GM23338 (cell line): ENCODE data around the gene MMP15. TPM values are rescaled to one million over a fixed set of nuclear protein-coding genes. Genes with fewer than 3 reads are reported as not detected.

Experiments used
- ATAC-seq: fragments of 200-7000 bp; cut with Tn5 transposase; 3 replicates; pipeline ENCODE4 v1.9.1; 2020
- DNase-seq: peaks from one replicate; pipeline ENCODE4 v3.0.0-alpha.2; 2015; ENCODE audit warnings: low spot score
- H2AFZ ChIP-seq: fragments of 200-600 bp; sonication (generic); 2 replicates; pipeline ENCODE4 v1.8.0; 2016; ENCODE audit warnings: antibody characterized with exemption, mild to moderate bottlenecking, moderate library complexity
- H3F3A ChIP-seq: fragments of 200-600 bp; sonication (generic); replicated peaks from 2 replicates; pipeline ENCODE4 v1.8.0; 2017; ENCODE audit warnings: antibody characterized with exemption, mixed run types, low read depth
- H3K27ac ChIP-seq: fragments of 200-600 bp; sonication (generic); 2 replicates; pipeline ENCODE4 v1.6.1; 2016; ENCODE audit warnings: low read depth
- H3K27me3 ChIP-seq: fragments of 200-600 bp; sonication (generic); 2 replicates; pipeline ENCODE4 v1.8.0; 2016; ENCODE audit warnings: mild to moderate bottlenecking, mixed run types, moderate library complexity; ENCODE audit not compliant: insufficient read depth
- H3K36me3 ChIP-seq: fragments of 200-600 bp; sonication (generic); 2 replicates; pipeline ENCODE4 v1.8.0; 2016; ENCODE audit warnings: mild to moderate bottlenecking; ENCODE audit not compliant: insufficient read depth
- H3K4me1 ChIP-seq: fragments of 200-600 bp; sonication (generic); 2 replicates; pipeline ENCODE4 v1.8.0; 2016; ENCODE audit warnings: mild to moderate bottlenecking, moderate library complexity; ENCODE audit not compliant: insufficient read depth
- H3K4me2 ChIP-seq: fragments of 200-600 bp; sonication (generic); 2 replicates; pipeline ENCODE4 v1.7.1; 2017; ENCODE audit warnings: mixed run types
- H3K4me3 ChIP-seq: fragments of 200-600 bp; sonication (generic); 2 replicates; pipeline ENCODE4 v1.6.1; 2016; ENCODE audit warnings: mixed run types
- H3K79me2 ChIP-seq: fragments of 200-600 bp; sonication (generic); replicated peaks from 2 replicates; pipeline ENCODE4 v1.8.0; 2017; ENCODE audit warnings: mild to moderate bottlenecking; ENCODE audit not compliant: insufficient read depth
- H3K9me2 ChIP-seq: fragments of 200-600 bp; sonication (generic); 2 replicates; pipeline ENCODE4 v1.8.0; 2017; ENCODE audit not compliant: insufficient read depth
- H4K20me1 ChIP-seq: fragments of 200-600 bp; sonication (generic); replicated peaks from 2 replicates; pipeline ENCODE4 v1.8.0; 2017; ENCODE audit warnings: mild to moderate bottlenecking; ENCODE audit not compliant: insufficient read depth
- H3K27ac Mint-ChIP-seq: 2 replicates; pipeline ENCODE4 v1.8.0; 2020; ENCODE audit warnings: inconsistent platforms, mild to moderate bottlenecking, moderate library complexity, mixed read lengths
- H3K27me3 Mint-ChIP-seq: 3 replicates; pipeline ENCODE4 v1.8.0; 2022; ENCODE audit warnings: low read depth, mild to moderate bottlenecking, moderate library complexity, mixed read lengths, inconsistent platforms; ENCODE audit not compliant: insufficient read depth, poor library complexity
- H3K36me3 Mint-ChIP-seq: 3 replicates; pipeline ENCODE4 v1.8.0; 2021; ENCODE audit warnings: low read depth, mild to moderate bottlenecking, inconsistent platforms, moderate library complexity, mixed read lengths
- H3K4me1 Mint-ChIP-seq: 3 replicates; pipeline ENCODE4 v1.8.0; 2020; ENCODE audit warnings: mild to moderate bottlenecking, inconsistent platforms, mixed read lengths
- H3K4me3 Mint-ChIP-seq: 3 replicates; pipeline ENCODE4 v1.8.0; 2021; ENCODE audit warnings: moderate library complexity, mild to moderate bottlenecking, inconsistent platforms, mixed read lengths
- H3K9me3 Mint-ChIP-seq: 3 replicates; pipeline ENCODE4 v1.8.0; 2020; ENCODE audit warnings: moderate library complexity, mild to moderate bottlenecking, inconsistent platforms, mixed read lengths
- CREB1 ChIP-seq: fragments of 250-450 bp; sonication (Bioruptor Pico); IDR thresholded peaks from 2 replicates; pipeline ENCODE4 v1.5.0; 2020; ENCODE audit warnings: low read depth, mild to moderate bottlenecking, moderate library complexity
- CTCF ChIP-seq, 2 experiments: fragments of 200-600 bp in 1 of 2; sonication (generic) in 1 of 2; conservative IDR thresholded peaks; 2 replicates each; pipeline versions ENCODE4 v1.5.1 to v1.6.1; 2016 to 2017; ENCODE audit warnings: antibody characterized with exemption in 2 of 2, low read depth in 2 of 2, mild to moderate bottlenecking in 2 of 2, moderate library complexity in 1 of 2
- EZH2 ChIP-seq: fragments of 200-600 bp; sonication (generic); IDR thresholded peaks from one replicate; pipeline ENCODE4 v1.8.0; 2017; ENCODE audit warnings: antibody characterized with exemption, mild to moderate bottlenecking, low read depth; ENCODE audit not compliant: unreplicated experiment
- EZH2phosphoT487 ChIP-seq: fragments of 200-600 bp; sonication (generic); IDR thresholded peaks from one replicate; pipeline ENCODE4 v1.8.1; 2018; ENCODE audit warnings: antibody characterized with exemption; ENCODE audit not compliant: unreplicated experiment
- JUNB ChIP-seq: IDR thresholded peaks from one replicate; pipeline ENCODE4 v1.6.1; 2016; ENCODE audit warnings: antibody characterized with exemption; ENCODE audit not compliant: unreplicated experiment
- NANOG ChIP-seq: IDR thresholded peaks from 2 replicates; pipeline ENCODE4 v1.6.1; 2016; ENCODE audit warnings: antibody characterized with exemption, borderline replicate concordance
- POLR2AphosphoS5 ChIP-seq: IDR thresholded peaks from 2 replicates; pipeline ENCODE4 v1.6.1; 2016; ENCODE audit warnings: antibody characterized with exemption, low read depth
- STAT1 ChIP-seq: IDR thresholded peaks from one replicate; pipeline ENCODE4 v1.6.1; 2016; ENCODE audit warnings: antibody characterized with exemption; ENCODE audit not compliant: unreplicated experiment
- ZNF114 ChIP-seq: fragments of 250-450 bp; sonication (Bioruptor Pico); IDR thresholded peaks from 2 replicates; pipeline ENCODE4 v1.5.0; 2020; ENCODE audit warnings: mild to moderate bottlenecking, moderate library complexity
- ZNF331 ChIP-seq: fragments of 250-450 bp; sonication (Bioruptor Pico); IDR thresholded peaks from 2 replicates; pipeline ENCODE4 v1.5.0; 2020; ENCODE audit warnings: low read depth, mild to moderate bottlenecking, moderate library complexity
- ZNF462 ChIP-seq: fragments of 250-450 bp; sonication (Bioruptor Pico); IDR thresholded peaks from 2 replicates; pipeline ENCODE4 v1.5.0; 2020; ENCODE audit warnings: mild to moderate bottlenecking, moderate library complexity
- long read RNA-seq: library from polyadenylated mRNA; unstranded; transcript quantifications from one replicate; pipeline ENCODE4 v2.0.0, GENCODE V29; 2020; ENCODE audit not compliant: unreplicated experiment
- polyA plus RNA-seq: library from polyadenylated mRNA; unstranded; fragments of >200 nt; fragmentation: Nextera tagmentation; extraction: Ambion mirVana; gene quantifications from 2 replicates; pipeline ENCODE4 v1.2.1, GENCODE V29; 2016
- total RNA-seq: library from RNA; depleted of rRNA; stranded (reverse); fragments of >200 nt; shearing (Covaris generic); gene quantifications from 2 replicates; pipeline ENCODE4 v1.2.3, GENCODE V29; 2014; rRNA removed
- TF ChIP-seq, protein P1 (sequence below): IDR thresholded peaks from 2 replicates; pipeline ENCODE4 v1.6.1; 2016; ENCODE audit warnings: antibody characterized with exemption
- TF ChIP-seq, protein P2 (sequence below): IDR thresholded peaks from one replicate; pipeline ENCODE4 v1.6.1; 2018; ENCODE audit warnings: antibody characterized with exemption; ENCODE audit not compliant: unreplicated experiment

Gene MMP15
- total RNA-seq = 72.4 and 79.1 TPM in 2 replicates
- 10.9 and 11.5 TPM in 2 replicates for polyA plus RNA-seq
- long read RNA-seq, partial matches to known transcripts = 0 of 2 reads
- long read RNA-seq, other reads (novel, unspliced or antisense) = 2 of 2 reads

DNA sequence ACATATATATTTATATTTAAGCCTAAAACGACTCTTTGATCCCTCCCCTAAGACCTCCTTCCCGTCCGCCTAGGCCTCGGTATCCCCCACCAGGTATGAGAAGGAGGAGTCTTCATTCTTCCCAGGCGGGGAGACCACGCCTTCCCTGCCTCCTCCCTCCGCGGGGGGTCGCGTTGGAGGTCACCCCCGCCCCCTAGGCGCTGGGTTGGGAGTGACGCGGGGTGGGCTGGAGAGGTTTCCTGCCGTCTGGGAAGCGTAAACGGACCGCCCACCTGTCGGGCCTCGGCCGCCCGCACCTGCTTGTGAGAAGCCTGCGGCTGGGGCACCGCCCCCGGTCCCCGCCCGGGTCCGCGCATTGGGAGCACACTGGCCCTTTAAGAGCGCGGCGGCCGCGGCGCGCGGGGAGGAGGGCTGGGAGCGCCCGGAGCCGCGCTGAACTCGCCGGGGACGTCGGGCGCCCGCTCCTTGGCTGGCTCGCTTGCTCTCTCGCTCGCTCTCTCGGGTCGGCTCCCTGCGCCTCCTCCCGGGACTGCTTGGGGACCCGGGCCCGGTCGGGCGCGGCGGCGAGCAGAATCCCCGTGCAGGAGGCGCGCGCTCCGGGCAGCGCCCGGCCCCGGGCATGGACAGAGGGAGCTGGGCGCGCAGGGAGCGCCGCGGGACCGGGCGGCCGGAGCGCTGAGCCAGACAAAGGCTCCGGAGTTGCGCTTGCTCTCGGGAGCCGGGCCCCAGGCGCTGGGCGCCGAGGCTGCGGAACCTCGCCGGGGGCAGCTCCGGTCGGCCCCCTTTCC is at the start of gene MMP15:
MMP15 (plus strand) TSS at position 404 of the 788 bp plus-strand sequence. CDS start 597 bp downstream, outside the sequence.
- ATAC-seq (peak; percentile 44), DNase-seq (peak; percentile 99)
- Mint-ChIP-seq H3K36me3 (peaks cover 9% of the 10 kb centered on the region; the same call in 2 of the 3 replicates), H3K27ac (peak within 1 kb of the TSS; percentile 89), H3K27me3 (peaks cover 12% of the 10 kb centered on the region), H3K9me3 (no peaks in the 10 kb centered on the region), H3K4me3 (peak within 1 kb of the TSS; percentile 85), H3K4me1 (peaks cover 57% of the 10 kb centered on the region)
- peaks cover 45% of the 10 kb centered on the region for H3K4me1 ChIP-seq
- H3K27ac ChIP-seq = peak within 1 kb of the TSS; percentile 76; the same call in 1 of the 2 replicates
- peak within 1 kb of the TSS; percentile 94 for H3K4me2 ChIP-seq
- no peaks in the 10 kb centered on the region for H3K9me2 ChIP-seq
- H3K27me3 ChIP-seq = peaks cover 5% of the 10 kb centered on the region; the same call in 1 of the 2 replicates
- TF ChIP-seq ZNF331 (CRISPR knock-in tag) (no peak), POLR2AphosphoS5 (peak; percentile 55), ZNF462 (CRISPR knock-in tag) (no peak), ZNF114 (CRISPR knock-in tag) (no peak), JUNB (no peak), STAT1 (no peak), CREB1 (CRISPR knock-in tag) (peak; percentile 73), EZH2phosphoT487 (no peak), NANOG (no peak), EZH2 (no peak), CTCF (conservative IDR thresholded peaks at IDR 0.05; ENCODE audit: low read depth in 2 of 2) (no peak)
- TF ChIP-seq, protein P1, sequence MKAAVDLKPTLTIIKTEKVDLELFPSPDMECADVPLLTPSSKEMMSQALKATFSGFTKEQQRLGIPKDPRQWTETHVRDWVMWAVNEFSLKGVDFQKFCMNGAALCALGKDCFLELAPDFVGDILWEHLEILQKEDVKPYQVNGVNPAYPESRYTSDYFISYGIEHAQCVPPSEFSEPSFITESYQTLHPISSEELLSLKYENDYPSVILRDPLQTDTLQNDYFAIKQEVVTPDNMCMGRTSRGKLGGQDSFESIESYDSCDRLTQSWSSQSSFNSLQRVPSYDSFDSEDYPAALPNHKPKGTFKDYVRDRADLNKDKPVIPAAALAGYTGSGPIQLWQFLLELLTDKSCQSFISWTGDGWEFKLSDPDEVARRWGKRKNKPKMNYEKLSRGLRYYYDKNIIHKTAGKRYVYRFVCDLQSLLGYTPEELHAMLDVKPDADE = no peak
- TF ChIP-seq, protein P2, sequence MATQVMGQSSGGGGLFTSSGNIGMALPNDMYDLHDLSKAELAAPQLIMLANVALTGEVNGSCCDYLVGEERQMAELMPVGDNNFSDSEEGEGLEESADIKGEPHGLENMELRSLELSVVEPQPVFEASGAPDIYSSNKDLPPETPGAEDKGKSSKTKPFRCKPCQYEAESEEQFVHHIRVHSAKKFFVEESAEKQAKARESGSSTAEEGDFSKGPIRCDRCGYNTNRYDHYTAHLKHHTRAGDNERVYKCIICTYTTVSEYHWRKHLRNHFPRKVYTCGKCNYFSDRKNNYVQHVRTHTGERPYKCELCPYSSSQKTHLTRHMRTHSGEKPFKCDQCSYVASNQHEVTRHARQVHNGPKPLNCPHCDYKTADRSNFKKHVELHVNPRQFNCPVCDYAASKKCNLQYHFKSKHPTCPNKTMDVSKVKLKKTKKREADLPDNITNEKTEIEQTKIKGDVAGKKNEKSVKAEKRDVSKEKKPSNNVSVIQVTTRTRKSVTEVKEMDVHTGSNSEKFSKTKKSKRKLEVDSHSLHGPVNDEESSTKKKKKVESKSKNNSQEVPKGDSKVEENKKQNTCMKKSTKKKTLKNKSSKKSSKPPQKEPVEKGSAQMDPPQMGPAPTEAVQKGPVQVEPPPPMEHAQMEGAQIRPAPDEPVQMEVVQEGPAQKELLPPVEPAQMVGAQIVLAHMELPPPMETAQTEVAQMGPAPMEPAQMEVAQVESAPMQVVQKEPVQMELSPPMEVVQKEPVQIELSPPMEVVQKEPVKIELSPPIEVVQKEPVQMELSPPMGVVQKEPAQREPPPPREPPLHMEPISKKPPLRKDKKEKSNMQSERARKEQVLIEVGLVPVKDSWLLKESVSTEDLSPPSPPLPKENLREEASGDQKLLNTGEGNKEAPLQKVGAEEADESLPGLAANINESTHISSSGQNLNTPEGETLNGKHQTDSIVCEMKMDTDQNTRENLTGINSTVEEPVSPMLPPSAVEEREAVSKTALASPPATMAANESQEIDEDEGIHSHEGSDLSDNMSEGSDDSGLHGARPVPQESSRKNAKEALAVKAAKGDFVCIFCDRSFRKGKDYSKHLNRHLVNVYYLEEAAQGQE = no peak
- H3K79me2 ChIP-seq = peaks cover 35% of the 10 kb centered on the region
- H3K4me3 ChIP-seq = peak within 1 kb of the TSS; percentile 96
- peaks cover 2% of the 10 kb centered on the region; the same call in 1 of the 2 replicates for H4K20me1 ChIP-seq
- peak within 1 kb of the TSS; percentile 82 for H2AFZ ChIP-seq
- no peaks in the 10 kb centered on the region; the same call in 1 of the 2 replicates for H3K36me3 ChIP-seq
- peaks cover 7% of the 10 kb centered on the region; the same call in 1 of the 2 replicates for H3F3A ChIP-seq
